Measurements from ENCODE around the gene GALNT5.

Gene GALNT5

GRCh38 chr2:157287160-157287559 is 29.7 kb downstream of the GALNT5 start:
- TF ChIP-seq CTCF (IDR thresholded peaks at IDR 0.05; ENCODE audit: insufficient read depth, low read depth, low read length, missing control alignments) = no peak
- H3K4me3 ChIP-seq (ENCODE audit: low read length) = no peak overlapping the region
- no peak for DNase-seq (ENCODE audit: low read depth)

- no peak for DNase-seq (ENCODE audit: low read depth)
- H3K4me3 ChIP-seq (ENCODE audit: low read length) = no peak overlapping the region
- TF ChIP-seq CTCF (IDR thresholded peaks at IDR 0.05; ENCODE audit: insufficient read depth, low read depth, low read length, missing control alignments) = no peak
Measured at GRCh38 chr2:157290525-157290924, 33.0 kb downstream of the GALNT5 start.

- H3K4me3 ChIP-seq (ENCODE audit: low read length) = no peak overlapping the region
- DNase-seq (ENCODE audit: low read depth) = no peak
- no peak for TF ChIP-seq CTCF (IDR thresholded peaks at IDR 0.05; ENCODE audit: insufficient read depth, low read depth, low read length, missing control alignments)
Measured at GRCh38 chr2:157291018-157291417, 33.5 kb downstream of the GALNT5 start.

- H3K4me3 ChIP-seq (ENCODE audit: low read length) = no peak overlapping the region
- no peak for TF ChIP-seq CTCF (IDR thresholded peaks at IDR 0.05; ENCODE audit: insufficient read depth, low read depth, low read length, missing control alignments)
- DNase-seq (ENCODE audit: low read depth) = no peak
Measured at GRCh38 chr2:157292853-157293252, 35.3 kb downstream of the GALNT5 start.

GRCh38 chr2:157296490-157296889 is 39.0 kb downstream of the GALNT5 start:
- no peak overlapping the region for H3K4me3 ChIP-seq (ENCODE audit: low read length)
- TF ChIP-seq CTCF (IDR thresholded peaks at IDR 0.05; ENCODE audit: insufficient read depth, low read depth, low read length, missing control alignments) = no peak
- no peak for DNase-seq (ENCODE audit: low read depth)

- no peak for DNase-seq (ENCODE audit: low read depth)
- TF ChIP-seq CTCF (IDR thresholded peaks at IDR 0.05; ENCODE audit: insufficient read depth, low read depth, low read length, missing control alignments) = no peak
- H3K4me3 ChIP-seq (ENCODE audit: low read length) = no peak overlapping the region
Measured at GRCh38 chr2:157296958-157297357, 39.5 kb downstream of the GALNT5 start.

- DNase-seq (ENCODE audit: low read depth) = no peak
- no peak for TF ChIP-seq CTCF (IDR thresholded peaks at IDR 0.05; ENCODE audit: insufficient read depth, low read depth, low read length, missing control alignments)
Measured at GRCh38 chr2:157301307-157301706, 43.8 kb downstream of the GALNT5 start.

More at GRCh38 chr2:157301307-157301706, 43.8 kb downstream of the GALNT5 start:
- no peak overlapping the region for H3K4me3 ChIP-seq (ENCODE audit: low read length)
